ENCODE results near the gene HJURP.

GRCh38 chr2:233824373-233824772 is 30.0 kb downstream of the HJURP start:
- TF ChIP-seq CTCF (IDR thresholded peaks at IDR 0.05) (no peak), POLR2A (IDR thresholded peaks at IDR 0.05) (no peak), EP300 (IDR thresholded peaks at IDR 0.05) (no peak)
